Activated CD8-positive, alpha-beta memory T cell treated with anti-CD3 and anti-CD28 coated beads, Interleukin-2, amount 10 ng/mL, durations not matched to agents 7 days and 5 days (primary cell): Measurements from ENCODE around the gene ICOS. TPM values are rescaled to one million over a fixed set of nuclear protein-coding genes. Genes with fewer than 3 reads are reported as not detected.
A peak's percentile ranks its signal among the peaks of the same experiment; 100 is the strongest.

ENCODE experiments used
- ATAC-seq: fragments of 150-1000 bp; cut with Tn5 transposase; one replicate; pipeline ENCODE4 v1.10.0; 2021; ENCODE audit warnings: moderate library complexity
- CTCF ChIA-PET: fragments of 350-600 bp; sonication (Branson Sonifier 250); formaldehyde crosslinking; loops from one replicate; lab custom pipeline; 2021; ENCODE audit warnings: antibody characterized with exemption; lab: Charles Lee
- DNase-seq: peaks from one replicate; pipeline ENCODE4 v3.0.0-alpha.2; 2020
- H3K27ac Mint-ChIP-seq: one replicate; pipeline ENCODE4 v1.8.0; 2021; ENCODE audit warnings: mild to moderate bottlenecking, mixed read lengths
- H3K27me3 Mint-ChIP-seq: one replicate; pipeline ENCODE4 v1.8.0; 2021; ENCODE audit warnings: mixed read lengths
- H3K36me3 Mint-ChIP-seq: one replicate; pipeline ENCODE4 v1.8.0; 2021; ENCODE audit warnings: mild to moderate bottlenecking, mixed read lengths
- H3K4me1 Mint-ChIP-seq: one replicate; pipeline ENCODE4 v1.8.0; 2021; ENCODE audit warnings: mixed read lengths
- H3K4me3 Mint-ChIP-seq: one replicate; pipeline ENCODE4 v1.8.0; 2021; ENCODE audit warnings: mild to moderate bottlenecking, moderate library complexity, mixed read lengths
- H3K9me3 Mint-ChIP-seq: one replicate; pipeline ENCODE4 v1.8.0; 2022; ENCODE audit warnings: low read depth, mixed read lengths
- total RNA-seq, 2 experiments: library from RNA; stranded (reverse); gene quantifications; one replicate each; pipeline ENCODE4 v1.2.3, GENCODE V29; 2021

The ICOS gene
- total RNA-seq, 2 experiments from 2014 or later = 26.9 to 49.7 TPM

GRCh38 chr2:204004912-204005311 is 68.3 kb downstream of the ICOS start:
- Mint-ChIP-seq H3K27me3 (no peaks in the 10 kb centered on the region), H3K9me3 (peaks cover 5% of the 10 kb centered on the region), H3K4me1 (peaks cover 59% of the 10 kb centered on the region), H3K4me3 (no peak overlapping the region), H3K27ac (peak overlapping the region; percentile 65), H3K36me3 (peaks cover 48% of the 10 kb centered on the region)
- CTCF ChIA-PET = no interaction called here
- DNase-seq (no peak), ATAC-seq (no peak)

- Mint-ChIP-seq H3K4me1 (peaks cover 51% of the 10 kb centered on the region), H3K36me3 (peaks cover 47% of the 10 kb centered on the region), H3K27ac (peak overlapping the region; percentile 75), H3K4me3 (no peak overlapping the region), H3K9me3 (peaks cover 5% of the 10 kb centered on the region), H3K27me3 (no peaks in the 10 kb centered on the region)
- CTCF ChIA-PET = interaction anchor here (0.6 to 1.2 kb wide), 3 partner anchors 16 to 267 kb away, joined by 3 to 4 read pairs (median 3); no protein-coding TSS in a partner anchor
- no peak for DNase-seq
- peak; percentile 71 for ATAC-seq
Measured at GRCh38 chr2:204005940-204006721, 69.6 kb downstream of the ICOS start.

- H3K4me1 Mint-ChIP-seq = peaks cover 40% of the 10 kb centered on the region
- H3K9me3 Mint-ChIP-seq = no peaks in the 10 kb centered on the region
- no peak for ATAC-seq
- CTCF ChIA-PET = no interaction called here
- no peak overlapping the region for H3K27ac Mint-ChIP-seq
- peaks cover 3% of the 10 kb centered on the region for H3K27me3 Mint-ChIP-seq
- no peak for DNase-seq
- H3K4me3 Mint-ChIP-seq = no peak overlapping the region
- H3K36me3 Mint-ChIP-seq = peaks cover 37% of the 10 kb centered on the region
Measured at GRCh38 chr2:204008352-204008751, 71.8 kb downstream of the ICOS start.

GRCh38 chr2:204010628-204011560 is 74.3 kb downstream of the ICOS start:
- Mint-ChIP-seq H3K36me3 (peaks cover 26% of the 10 kb centered on the region), H3K4me3 (no peak overlapping the region), H3K4me1 (peaks cover 27% of the 10 kb centered on the region), H3K27ac (no peak overlapping the region), H3K27me3 (peaks cover 3% of the 10 kb centered on the region), H3K9me3 (no peaks in the 10 kb centered on the region)
- ATAC-seq = no peak
- DNase-seq = no peak
- CTCF ChIA-PET = no interaction called here

Other genes starting within 250 kb of the ICOS start
- gene CD28, start 230.1 kb upstream of the ICOS start, total RNA-seq = 10 to 100 TPM; 30.5 to 35.7 TPM
- 10 to 100 TPM; 20.8 to 66.6 TPM for gene CTLA4, start 69.0 kb upstream of the ICOS start, total RNA-seq